Body of pancreas (tissue), 4 donors: ENCODE data around the gene PTPRN2.

ENCODE experiments used
- POLR2A ChIP-seq, 3 donors: fragments of 450-650 bp; IDR thresholded peaks; one replicate each; pipeline ENCODE4 v1.6.1; 2016; ENCODE audit warnings: antibody characterized with exemption in 3 of 3, mild to moderate bottlenecking in 2 of 3
- TF ChIP-seq, protein P1 (sequence below), 7 experiments: fragments of 450-650 bp in 4 of 7; fragments of 200-600 bp in 3 of 7; sonication (generic) in 3 of 7; IDR thresholded peaks; one replicate each; pipeline ENCODE4 v1.5.1; 2016 to 2019; ENCODE audit warnings: antibody characterized with exemption in 7 of 7

DNA sequence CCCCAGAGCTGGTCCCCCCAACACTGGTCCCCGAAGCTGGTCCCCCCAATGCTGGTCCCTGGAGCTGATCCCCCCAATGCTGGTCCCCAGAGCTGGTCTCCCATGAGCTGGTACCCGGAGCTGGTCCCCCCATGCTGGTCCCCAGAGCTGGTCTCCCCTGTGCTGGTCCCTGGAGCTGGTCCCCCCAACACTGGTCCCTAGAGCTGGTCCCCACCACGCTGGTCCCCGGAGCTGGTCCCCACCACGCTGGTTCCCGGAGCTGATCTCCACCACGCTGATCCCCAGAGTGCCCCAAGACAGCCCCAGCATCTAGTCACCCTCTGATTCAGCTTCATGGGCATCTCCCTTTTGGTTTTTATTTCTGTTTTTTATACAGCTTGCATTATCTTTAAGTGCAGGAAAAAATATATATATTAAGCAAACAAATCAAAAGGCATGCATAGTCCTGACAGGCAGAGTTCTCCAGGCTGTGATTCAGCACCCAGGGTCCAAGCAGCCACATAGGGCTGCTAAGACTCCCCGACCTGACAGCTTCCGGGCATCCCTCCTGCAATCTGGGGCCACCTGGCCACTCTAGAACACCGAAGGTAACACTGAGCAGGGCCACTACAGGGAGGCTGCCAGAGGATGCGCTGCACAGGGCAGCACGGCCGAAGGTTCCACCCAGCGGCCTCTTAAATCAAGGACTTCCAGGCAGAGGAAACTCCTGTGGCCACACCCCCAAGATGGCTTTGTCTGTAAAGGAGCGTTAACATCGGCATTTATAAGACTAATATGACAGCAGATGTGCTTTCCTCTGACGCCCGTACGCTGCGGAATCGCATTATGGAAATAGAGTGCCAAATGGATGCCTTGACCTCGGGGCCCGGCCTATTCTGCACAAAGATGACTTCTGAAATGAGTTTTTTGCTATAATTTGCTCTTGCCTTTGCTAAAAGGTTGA lies 215.0 kb downstream of the PTPRN2 start:
- TF ChIP-seq POLR2A (IDR thresholded peaks at IDR 0.05) = no peak
- TF ChIP-seq, protein P1, sequence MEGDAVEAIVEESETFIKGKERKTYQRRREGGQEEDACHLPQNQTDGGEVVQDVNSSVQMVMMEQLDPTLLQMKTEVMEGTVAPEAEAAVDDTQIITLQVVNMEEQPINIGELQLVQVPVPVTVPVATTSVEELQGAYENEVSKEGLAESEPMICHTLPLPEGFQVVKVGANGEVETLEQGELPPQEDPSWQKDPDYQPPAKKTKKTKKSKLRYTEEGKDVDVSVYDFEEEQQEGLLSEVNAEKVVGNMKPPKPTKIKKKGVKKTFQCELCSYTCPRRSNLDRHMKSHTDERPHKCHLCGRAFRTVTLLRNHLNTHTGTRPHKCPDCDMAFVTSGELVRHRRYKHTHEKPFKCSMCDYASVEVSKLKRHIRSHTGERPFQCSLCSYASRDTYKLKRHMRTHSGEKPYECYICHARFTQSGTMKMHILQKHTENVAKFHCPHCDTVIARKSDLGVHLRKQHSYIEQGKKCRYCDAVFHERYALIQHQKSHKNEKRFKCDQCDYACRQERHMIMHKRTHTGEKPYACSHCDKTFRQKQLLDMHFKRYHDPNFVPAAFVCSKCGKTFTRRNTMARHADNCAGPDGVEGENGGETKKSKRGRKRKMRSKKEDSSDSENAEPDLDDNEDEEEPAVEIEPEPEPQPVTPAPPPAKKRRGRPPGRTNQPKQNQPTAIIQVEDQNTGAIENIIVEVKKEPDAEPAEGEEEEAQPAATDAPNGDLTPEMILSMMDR (IDR thresholded peaks at IDR 0.05) = no peak
